Measurements from ENCODE around the gene G6PC3. TPM values are rescaled to one million over a fixed set of nuclear protein-coding genes. Genes with fewer than 3 reads are reported as not detected.

Gene G6PC3
- total and polyA plus RNA-seq, 2 experiments from 2014 or later: 36.1 to 132 TPM

- H4K20me1 ChIP-seq (ENCODE audit: insufficient read depth, poor library complexity, severe bottlenecking): peaks cover 20% of the 10 kb centered on the region
- H3K79me2 ChIP-seq: peaks cover 51% of the 10 kb centered on the region
- no peaks in the 10 kb centered on the region for H3K36me3 ChIP-seq (replicated peaks; ENCODE audit: insufficient read depth, low read depth)
- no peak for DNase-seq (ENCODE audit: low spot score)
- H3K27ac ChIP-seq: no peak overlapping the region
- H3K9me3 ChIP-seq (ENCODE audit: low read depth): no peaks in the 10 kb centered on the region
- 40% methylated on average over 1 of the region's 1 CpG for WGBS (ENCODE audit: low lambda C conversion rate, missing lambda C conversion rate)
- H3K4me1 ChIP-seq (ENCODE audit: insufficient read depth): peaks cover 14% of the 10 kb centered on the region
- H2AFZ ChIP-seq: no peak overlapping the region
- no peaks in the 10 kb centered on the region for H3K27me3 ChIP-seq
- no peaks in the 10 kb centered on the region for H3K9me2 ChIP-seq (replicated peaks; ENCODE audit: insufficient read depth)
- peak overlapping the region; percentile 98 for H3K4me2 ChIP-seq
- H3K4me3 ChIP-seq: peak overlapping the region; percentile 81
- no peak for TF ChIP-seq CTCF (IDR thresholded peaks at IDR 0.05; ENCODE audit: poor library complexity)
These were observed 51.7 kb downstream of the G6PC3 start for GRCh38 chr17:44121997-44122815.

GRCh38 chr17:44122816-44123355, 52.4 kb downstream of the G6PC3 start:
- H3K4me2 ChIP-seq: peak overlapping the region; percentile 98
- peaks cover 18% of the 10 kb centered on the region for H4K20me1 ChIP-seq (ENCODE audit: insufficient read depth, poor library complexity, severe bottlenecking)
- H3K36me3 ChIP-seq (replicated peaks; ENCODE audit: insufficient read depth, low read depth): no peaks in the 10 kb centered on the region
- WGBS (ENCODE audit: low lambda C conversion rate, missing lambda C conversion rate): 2% methylated on average over 27 of the region's 32 CpGs
- H3K9me2 ChIP-seq (replicated peaks; ENCODE audit: insufficient read depth): no peaks in the 10 kb centered on the region
- H3K9me3 ChIP-seq (ENCODE audit: low read depth): no peaks in the 10 kb centered on the region
- H3K4me3 ChIP-seq: peak overlapping the region; percentile 81
- H2AFZ ChIP-seq: peak overlapping the region; percentile 75
- no peak for TF ChIP-seq CTCF (IDR thresholded peaks at IDR 0.05; ENCODE audit: poor library complexity)
- no peak for TF ChIP-seq EZH2 (IDR thresholded peaks at IDR 0.05; ENCODE audit: borderline replicate concordance)
- TF ChIP-seq EZH2phosphoT487 (IDR thresholded peaks at IDR 0.05; ENCODE audit: low read depth, severe bottlenecking, unreplicated experiment): no peak
- H3K79me2 ChIP-seq: peaks cover 51% of the 10 kb centered on the region
- peak overlapping the region; percentile 68 for H3K27ac ChIP-seq
- no peaks in the 10 kb centered on the region for H3K27me3 ChIP-seq
- peaks cover 14% of the 10 kb centered on the region for H3K4me1 ChIP-seq (ENCODE audit: insufficient read depth)
- DNase-seq (ENCODE audit: low spot score): no peak

GRCh38 chr17:44123356-44124117, 53.0 kb downstream of the G6PC3 start, which contains the start of gene HDAC5:
Gene HDAC5 (minus strand): TSS chr17:44123641. CDS start chr17:44117515, 6,126 bp downstream.
- Histone ChIP-seq H3K9me2 (replicated peaks; ENCODE audit: insufficient read depth) (no peaks in the 10 kb centered on the region), H3K27me3 (no peaks in the 10 kb centered on the region), H3K36me3 (replicated peaks; ENCODE audit: insufficient read depth, low read depth) (no peaks in the 10 kb centered on the region), H3K4me2 (peak within 1 kb of the TSS; percentile 98), H2AFZ (peak within 1 kb of the TSS; percentile 75), H3K27ac (peak within 1 kb of the TSS; percentile 92), H3K79me2 (peaks cover 46% of the 10 kb centered on the region), H3K9me3 (ENCODE audit: low read depth) (no peaks in the 10 kb centered on the region), H4K20me1 (ENCODE audit: insufficient read depth, poor library complexity, severe bottlenecking) (peaks cover 13% of the 10 kb centered on the region), H3K4me1 (ENCODE audit: insufficient read depth) (peaks cover 14% of the 10 kb centered on the region), H3K4me3 (peak within 1 kb of the TSS; percentile 81)
- peak; percentile 97 for DNase-seq (ENCODE audit: low spot score)
- no peak for TF ChIP-seq EZH2 (IDR thresholded peaks at IDR 0.05; ENCODE audit: borderline replicate concordance)
- peak; percentile 62 for TF ChIP-seq CTCF (IDR thresholded peaks at IDR 0.05; ENCODE audit: poor library complexity)
- WGBS (ENCODE audit: low lambda C conversion rate, missing lambda C conversion rate): 1% methylated on average over 25 of the region's 78 CpGs

Measured in hepatocyte (in vitro differentiated cells).